Measurements from ENCODE around the gene MMP7. TPM values are rescaled to one million over a fixed set of nuclear protein-coding genes. Genes with fewer than 3 reads are reported as not detected.

The MMP7 gene
- total and polyA plus RNA-seq, 2 donors (not counting 1 experiment from before 2014, with no cell fraction given): 0.17 TPM; not detected in 1

- no peak overlapping the region for H3K9ac ChIP-seq (ENCODE audit: insufficient read depth, low read length)
- H2AFZ ChIP-seq (ENCODE audit: low read length): no peak overlapping the region
These were observed 57.0 kb downstream of the MMP7 start for GRCh38 chr11:102473543-102473942.

GRCh38 chr11:102472127-102472526 is 58.4 kb downstream of the MMP7 start:
- no peak overlapping the region for H2AFZ ChIP-seq (ENCODE audit: low read length)
- H3K27ac ChIP-seq (ENCODE audit: insufficient read depth, low read length): no peak overlapping the region
- no peaks in the 10 kb centered on the region for H3K27me3 ChIP-seq (ENCODE audit: control insufficient read depth, insufficient read depth, low read length)
- no peaks in the 10 kb centered on the region for H4K20me1 ChIP-seq (ENCODE audit: control insufficient read depth, extremely low read depth, insufficient read depth, low read length)
- no peaks in the 10 kb centered on the region for H3K79me2 ChIP-seq (ENCODE audit: control insufficient read depth, insufficient read depth, low read length)
- H3K4me2 ChIP-seq (ENCODE audit: extremely low read depth, insufficient read depth, low read length): no peak overlapping the region
- TF ChIP-seq CTCF (conservative IDR thresholded peaks at IDR 0.05 in 1 of 2, IDR thresholded peaks at IDR 0.05 in 1 of 2; ENCODE audit: low read depth in 1 of 2, low read length in 2 of 2) (no peak), EZH2 (IDR thresholded peaks at IDR 0.05; ENCODE audit: low read length, missing control alignments) (no peak)
- DNase-seq (ENCODE audit: low read depth in 2 of 2): no peak
- H3K9ac ChIP-seq (ENCODE audit: insufficient read depth, low read length): no peak overlapping the region
- no peaks in the 10 kb centered on the region for H3K36me3 ChIP-seq (ENCODE audit: control insufficient read depth, insufficient read depth, low read length)
- H3K4me1 ChIP-seq (ENCODE audit: control insufficient read depth, extremely low read depth, insufficient read depth, low read length): peaks cover 7% of the 10 kb centered on the region
- no peaks in the 10 kb centered on the region for H3K9me3 ChIP-seq (ENCODE audit: control insufficient read depth, insufficient read depth, low read depth, low read length)
- H3K4me3 ChIP-seq (replicated peaks in 1 of 4; ENCODE audit: control extremely low read depth in 1 of 4, insufficient read depth in 1 of 4, low read depth in 3 of 4, low read length in 4 of 4): no peak overlapping the region

More at GRCh38 chr11:102473543-102473942, 57.0 kb downstream of the MMP7 start:
- Histone ChIP-seq H3K79me2 (ENCODE audit: control insufficient read depth, insufficient read depth, low read length) (no peaks in the 10 kb centered on the region), H3K4me3 (replicated peaks in 1 of 4; ENCODE audit: control extremely low read depth in 1 of 4, insufficient read depth in 1 of 4, low read depth in 3 of 4, low read length in 4 of 4) (no peak overlapping the region), H3K4me2 (ENCODE audit: extremely low read depth, insufficient read depth, low read length) (no peak overlapping the region), H3K27me3 (ENCODE audit: control insufficient read depth, insufficient read depth, low read length) (no peaks in the 10 kb centered on the region), H3K27ac (ENCODE audit: insufficient read depth, low read length) (no peak overlapping the region), H3K4me1 (ENCODE audit: control insufficient read depth, extremely low read depth, insufficient read depth, low read length) (peaks cover 6% of the 10 kb centered on the region), H4K20me1 (ENCODE audit: control insufficient read depth, extremely low read depth, insufficient read depth, low read length) (no peaks in the 10 kb centered on the region), H3K9me3 (ENCODE audit: control insufficient read depth, insufficient read depth, low read depth, low read length) (no peaks in the 10 kb centered on the region), H3K36me3 (ENCODE audit: control insufficient read depth, insufficient read depth, low read length) (no peaks in the 10 kb centered on the region)
- DNase-seq (ENCODE audit: low read depth in 2 of 2): no peak
- TF ChIP-seq EZH2 (IDR thresholded peaks at IDR 0.05; ENCODE audit: low read length, missing control alignments): no peak
- TF ChIP-seq CTCF (conservative IDR thresholded peaks at IDR 0.05 in 1 of 2, IDR thresholded peaks at IDR 0.05 in 1 of 2; ENCODE audit: low read depth in 1 of 2, low read length in 2 of 2): no peak

- TF ChIP-seq EZH2 (IDR thresholded peaks at IDR 0.05; ENCODE audit: low read length, missing control alignments) (no peak), CTCF (conservative IDR thresholded peaks at IDR 0.05 in 1 of 2, IDR thresholded peaks at IDR 0.05 in 1 of 2; ENCODE audit: low read depth in 1 of 2, low read length in 2 of 2) (no peak)
- H4K20me1 ChIP-seq (ENCODE audit: control insufficient read depth, extremely low read depth, insufficient read depth, low read length): no peaks in the 10 kb centered on the region
- H3K27ac ChIP-seq (ENCODE audit: insufficient read depth, low read length): no peak overlapping the region
- H3K4me2 ChIP-seq (ENCODE audit: extremely low read depth, insufficient read depth, low read length): no peak overlapping the region
- no peaks in the 10 kb centered on the region for H3K27me3 ChIP-seq (ENCODE audit: control insufficient read depth, insufficient read depth, low read length)
- no peaks in the 10 kb centered on the region for H3K36me3 ChIP-seq (ENCODE audit: control insufficient read depth, insufficient read depth, low read length)
- no peak overlapping the region for H3K4me3 ChIP-seq (replicated peaks in 1 of 4; ENCODE audit: control extremely low read depth in 1 of 4, insufficient read depth in 1 of 4, low read depth in 3 of 4, low read length in 4 of 4)
- no peak overlapping the region for H3K9ac ChIP-seq (ENCODE audit: insufficient read depth, low read length)
- H3K4me1 ChIP-seq (ENCODE audit: control insufficient read depth, extremely low read depth, insufficient read depth, low read length): peaks cover 7% of the 10 kb centered on the region
- no peak overlapping the region for H2AFZ ChIP-seq (ENCODE audit: low read length)
- H3K79me2 ChIP-seq (ENCODE audit: control insufficient read depth, insufficient read depth, low read length): no peaks in the 10 kb centered on the region
- no peak for DNase-seq (ENCODE audit: low read depth in 2 of 2)
- H3K9me3 ChIP-seq (ENCODE audit: control insufficient read depth, insufficient read depth, low read depth, low read length): no peaks in the 10 kb centered on the region
These were observed 59.1 kb downstream of the MMP7 start for GRCh38 chr11:102471474-102471873.

Other genes with a start within 250 kb of the MMP7 start
- 3.3 TPM in 2 replicates for gene BIRC3, start 213.3 kb downstream of the MMP7 start, total RNA-seq
- gene BIRC3, start 213.3 kb downstream of the MMP7 start, polyA plus RNA-seq: 0.58 and 0.66 TPM in 2 replicates
- gene BIRC2, start 183.5 kb downstream of the MMP7 start, total RNA-seq: 59.6 and 69.3 TPM in 2 replicates
- 38.4 and 45.4 TPM in 2 replicates for gene BIRC2, start 183.5 kb downstream of the MMP7 start, polyA plus RNA-seq
- gene TMEM123, start 78.0 kb downstream of the MMP7 start, total RNA-seq: 124 and 127 TPM in 2 replicates
- 207 and 355 TPM in 2 replicates for gene TMEM123, start 78.0 kb downstream of the MMP7 start, polyA plus RNA-seq
- not detected in 2 replicates for gene MMP20, start 94.6 kb upstream of the MMP7 start, total RNA-seq
- gene MMP20, start 94.6 kb upstream of the MMP7 start, polyA plus RNA-seq: not detected in 2 replicates
- 0.17 TPM in 1 of 2 replicates, not detected in the other for gene MMP27, start 175.0 kb upstream of the MMP7 start, total RNA-seq
- gene MMP27, start 175.0 kb upstream of the MMP7 start, polyA plus RNA-seq: 0.08 and 0.14 TPM in 2 replicates
- gene MMP8, start 194.2 kb upstream of the MMP7 start, total RNA-seq: under 0.01 TPM in 1 of 2 replicates, not detected in the other
- gene MMP8, start 194.2 kb upstream of the MMP7 start, polyA plus RNA-seq: 0.07 and 0.18 TPM in 2 replicates
- gene MMP10, start 249.9 kb upstream of the MMP7 start, total RNA-seq: under 0.01 and 0.66 TPM in 2 replicates
- 0.17 and 0.28 TPM in 2 replicates for gene MMP10, start 249.9 kb upstream of the MMP7 start, polyA plus RNA-seq